ENCODE data around the gene PLCL2. TPM values are rescaled to one million over a fixed set of nuclear protein-coding genes. Genes with fewer than 3 reads are reported as not detected.

PLCL2 gene
- total RNA-seq, 1 donor from 2014 or later: 40.2 TPM

DNA sequence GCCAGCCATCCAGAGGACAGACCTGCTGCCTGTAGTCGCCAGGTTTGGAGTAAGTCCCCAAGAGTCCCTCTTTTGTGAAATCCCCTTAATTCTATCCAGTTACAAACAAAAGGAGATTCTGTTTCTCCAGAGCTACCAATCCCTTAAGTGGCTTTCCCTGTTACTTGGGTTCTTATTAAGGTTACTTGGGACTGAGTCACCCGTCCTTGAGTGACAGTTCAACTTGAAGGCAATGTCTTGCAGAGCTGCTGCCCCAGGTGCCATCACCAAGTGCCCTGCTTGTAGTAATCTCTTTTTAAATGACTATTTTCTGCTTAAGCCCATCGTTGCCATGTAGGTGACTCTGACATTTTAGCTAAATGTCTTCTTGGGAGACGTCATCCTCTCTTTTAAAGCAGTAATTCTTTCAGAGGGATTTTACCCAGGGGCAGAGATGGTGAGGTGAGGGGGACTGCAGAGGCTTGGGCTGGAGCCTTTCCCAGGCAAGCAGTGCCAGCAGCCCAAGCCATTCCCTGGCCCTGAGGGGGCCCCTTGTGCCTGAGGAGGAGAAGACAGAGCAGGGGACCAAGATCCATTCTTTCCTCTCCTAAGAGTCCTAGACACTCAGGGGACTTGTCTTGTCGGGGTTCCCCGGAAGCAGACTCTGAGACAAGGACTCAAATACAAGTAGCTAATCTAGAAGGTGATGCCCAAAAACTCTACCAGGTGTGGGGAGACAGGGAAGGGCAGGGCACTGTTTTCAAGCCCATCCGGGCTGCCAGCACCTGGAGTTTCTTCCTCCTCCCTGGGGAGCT lies 253.7 kb downstream of the PLCL2 start:
- intact Hi-C loops (cut with micrococcal nuclease): no loop called here
